Liver (tissue), 3 donors: ENCODE results near the gene FARS2.

Experiments
- CTCF ChIP-seq: fragments of 150-350 bp; IDR thresholded peaks from 2 replicates; pipeline ENCODE4 v1.5.1; 2017; ENCODE audit warnings: improper control_type of control experiment, low read depth, low read length; ENCODE audit not compliant: missing input control
- HNF4G ChIP-seq: IDR thresholded peaks from 2 replicates; pipeline ENCODE4 v1.6.1; 2016; ENCODE audit warnings: antibody characterized with exemption
- JUND ChIP-seq, 2 donors: IDR thresholded peaks; 2 replicates each; pipeline ENCODE4 v1.6.1; 2016; ENCODE audit warnings: antibody characterized with exemption in 2 of 2
- YY1 ChIP-seq: IDR thresholded peaks from 2 replicates; pipeline ENCODE4 v1.6.1; 2016; ENCODE audit warnings: antibody characterized with exemption, mild to moderate bottlenecking
- donor health status: healthy.
- donor health status: healthy.

GRCh38 chr6:5540370-5540769 is 279.1 kb downstream of the FARS2 start:
- TF ChIP-seq CTCF = no peak
- no peak for TF ChIP-seq JUND (IDR thresholded peaks at IDR 0.05)
- TF ChIP-seq HNF4G = no peak
- no peak for TF ChIP-seq YY1
